ENCODE results near the gene MYO1B.

Gene MYO1B

DNA sequence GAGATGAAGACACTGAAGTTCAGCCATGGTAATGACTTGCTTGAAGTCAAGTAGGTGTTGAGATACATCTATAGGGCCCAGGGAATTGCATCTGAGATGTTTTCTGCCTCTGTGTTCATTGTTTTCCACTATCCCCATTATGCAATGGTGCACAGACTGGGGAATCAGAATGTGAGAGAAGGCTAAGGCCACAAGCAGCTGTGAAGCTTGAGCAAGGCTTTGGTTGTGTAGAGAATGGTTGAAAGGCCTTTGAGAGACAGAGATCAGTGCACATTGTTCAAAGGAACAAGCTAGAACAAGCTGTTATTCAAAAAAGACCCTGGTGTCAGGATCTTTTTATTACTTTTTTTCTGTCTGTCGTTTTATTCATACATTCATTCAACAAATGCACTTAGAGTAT lies 82.3 kb downstream of the MYO1B start:
- DNase-seq = no peak

GRCh38 chr2:191328150-191328809 lies 83.1 kb downstream of the MYO1B start:
- no peak for DNase-seq

DNA sequence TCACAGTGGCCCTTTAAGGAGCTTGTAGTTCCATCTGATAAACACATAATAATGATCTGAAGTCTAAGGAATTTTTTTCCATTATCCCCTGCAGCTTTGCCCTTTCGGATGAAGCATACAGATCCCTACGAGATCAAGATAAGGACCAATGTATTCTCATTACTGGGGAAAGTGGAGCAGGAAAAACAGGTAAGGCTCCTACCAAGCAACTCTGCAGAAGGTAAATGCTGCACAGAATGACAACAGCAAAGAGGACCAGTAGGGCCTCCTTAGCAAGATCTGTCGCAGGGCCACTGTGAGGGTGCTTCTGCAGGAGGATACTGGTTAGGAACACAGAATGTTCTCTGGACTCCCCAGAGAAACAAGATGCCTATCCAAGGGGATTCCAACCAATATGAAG lies 84.6 kb downstream of the MYO1B start:
- no peak for DNase-seq

- DNase-seq = no peak
These were observed 88.7 kb downstream of the MYO1B start for GRCh38 chr2:191333911-191334357.

- no peak for DNase-seq
These were observed 90.8 kb downstream of the MYO1B start for GRCh38 chr2:191335875-191336464.

GRCh38 chr2:191341436-191341835 lies 96.2 kb downstream of the MYO1B start:
- DNase-seq = no peak

DNA sequence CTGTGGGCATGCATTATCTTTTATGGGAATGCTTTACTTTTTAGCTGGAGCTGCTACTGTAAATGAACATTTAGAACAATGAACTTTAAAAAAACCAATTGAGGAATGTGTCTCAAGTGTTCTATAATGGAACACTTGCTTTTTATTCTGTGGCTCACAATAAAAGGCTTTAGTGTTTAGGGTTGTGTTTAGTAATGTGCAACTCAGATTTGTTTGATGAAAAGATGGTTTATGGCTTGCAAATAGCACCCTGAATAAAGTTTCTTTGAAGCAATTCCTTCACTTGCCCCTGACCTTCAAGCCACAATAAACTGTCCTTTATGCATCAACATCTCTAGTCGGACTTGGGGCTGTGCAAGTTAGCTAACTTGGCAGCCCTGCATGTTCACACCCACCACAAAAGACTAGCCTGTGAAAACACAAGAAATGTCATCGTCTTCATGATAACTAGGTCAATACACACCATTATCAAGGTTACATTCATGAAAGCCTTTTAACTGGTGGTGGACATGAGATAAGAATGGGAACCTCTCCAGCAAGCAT lies 98.7 kb downstream of the MYO1B start:
- DNase-seq = no peak

DNA sequence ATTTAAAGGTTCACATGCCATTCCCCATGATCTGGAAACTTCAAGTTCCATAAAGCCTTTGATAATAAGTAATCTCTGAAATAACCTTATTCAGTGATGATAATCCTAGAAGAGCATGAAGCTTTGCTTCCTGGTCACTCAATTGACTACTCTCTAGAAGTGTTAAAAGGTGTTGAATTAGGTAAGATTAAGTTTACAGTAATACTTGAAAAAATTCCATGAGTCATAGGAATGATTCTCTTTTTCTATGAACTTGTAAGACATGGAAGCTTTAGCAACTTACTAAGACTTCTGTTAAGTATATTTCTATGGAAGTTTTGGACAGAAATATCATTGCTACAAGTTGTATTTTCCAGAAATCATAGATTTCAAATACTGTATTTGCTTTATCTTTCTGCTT lies 100.6 kb downstream of the MYO1B start:
- DNase-seq = no peak

GRCh38 chr2:191347154-191347553 lies 102.0 kb downstream of the MYO1B start:
- DNase-seq = no peak

DNA sequence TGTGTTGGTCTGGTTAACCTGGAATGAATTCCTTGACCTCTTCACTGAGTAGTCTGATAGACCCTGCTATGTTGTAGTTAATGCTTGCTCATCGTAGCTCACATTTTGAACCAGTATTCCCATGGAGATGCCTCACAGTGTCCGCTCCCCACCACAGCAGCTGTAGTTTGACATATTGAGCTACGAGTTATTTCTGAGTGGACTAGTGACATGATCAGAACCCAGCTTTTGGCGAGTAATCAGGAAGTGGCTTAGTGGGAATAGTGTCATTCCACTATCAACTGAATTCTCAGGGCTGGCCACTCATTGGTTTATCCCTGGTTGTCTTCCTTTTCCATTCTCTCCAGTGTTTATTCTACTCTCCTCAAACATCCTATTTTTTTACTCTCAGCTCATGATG lies 102.7 kb downstream of the MYO1B start:
- no peak for DNase-seq

- DNase-seq = no peak
These were observed 104.8 kb downstream of the MYO1B start for GRCh38 chr2:191349990-191350389.

GRCh38 chr2:191350826-191351225 lies 105.6 kb downstream of the MYO1B start:
- DNase-seq = no peak

GRCh38 chr2:191351298-191351697 lies 106.1 kb downstream of the MYO1B start:
- no peak for DNase-seq

- DNase-seq = no peak
These were observed 106.7 kb downstream of the MYO1B start for GRCh38 chr2:191351921-191352320.

- DNase-seq = no peak
These were observed 107.3 kb downstream of the MYO1B start for GRCh38 chr2:191352536-191352935.

DNA sequence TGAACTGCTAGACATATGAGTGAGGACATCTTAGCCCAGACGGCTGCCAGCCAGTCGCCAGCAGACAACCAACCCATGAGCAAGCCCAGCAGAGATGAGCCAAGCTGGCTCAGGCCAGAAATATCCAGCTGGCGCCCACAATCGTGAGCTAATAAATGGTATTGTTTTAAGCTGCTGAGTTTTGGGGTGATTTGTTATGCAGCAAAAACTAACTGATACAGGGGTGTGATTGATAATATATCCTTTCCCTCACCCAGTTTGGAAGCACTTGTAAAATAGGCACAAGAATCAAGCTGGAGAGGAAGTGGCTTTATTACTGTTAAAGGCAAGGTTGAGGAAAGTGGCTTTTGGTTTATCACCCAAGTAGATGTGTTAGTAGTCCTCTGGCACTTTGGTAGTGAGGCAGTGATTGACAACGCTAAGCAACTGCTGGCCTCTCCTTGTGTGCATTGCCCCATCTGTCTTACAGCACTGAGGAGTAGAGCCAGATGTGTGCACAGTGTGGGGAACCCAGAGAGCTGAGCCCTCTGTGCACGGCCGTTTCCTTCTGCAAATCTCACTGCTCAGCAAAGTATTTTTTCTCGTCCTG lies 110.1 kb downstream of the MYO1B start:
- no peak for DNase-seq

GRCh38 chr2:191357678-191358077 lies 112.5 kb downstream of the MYO1B start:
- DNase-seq = no peak

DNA sequence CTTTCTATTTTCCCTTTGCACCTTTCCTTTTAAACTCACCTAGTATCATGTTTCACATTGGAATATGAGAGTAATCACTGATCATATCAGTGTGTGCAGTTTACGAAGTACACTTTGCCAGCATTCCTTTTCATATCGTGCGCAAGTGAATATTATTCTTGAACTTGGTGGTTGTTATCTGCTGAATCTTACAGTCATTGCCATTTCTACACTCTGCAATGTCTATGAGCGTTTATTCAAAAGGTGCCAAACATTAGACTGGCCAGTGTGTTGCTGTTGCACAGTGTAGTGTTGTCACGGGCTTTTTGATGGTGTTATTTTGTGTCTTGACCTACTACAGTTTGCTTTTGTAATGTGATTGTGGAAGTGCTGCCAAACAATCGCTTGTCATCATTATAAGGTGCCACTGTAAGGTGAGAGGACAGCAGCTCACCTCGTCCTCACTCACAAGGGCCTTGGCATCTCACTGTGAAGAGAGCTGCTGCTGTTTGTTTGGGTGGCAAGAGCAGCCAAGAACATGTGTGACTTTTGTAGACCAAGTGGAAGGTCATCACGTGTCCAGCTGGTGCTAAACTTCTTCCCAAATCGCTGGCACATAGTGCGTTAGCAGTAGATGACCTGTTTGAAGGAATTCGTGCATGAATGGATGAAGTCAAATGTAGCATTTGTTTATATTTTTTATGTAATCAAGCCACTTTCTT lies 113.3 kb downstream of the MYO1B start:
- DNase-seq = no peak

GRCh38 chr2:191359133-191359532 lies 113.9 kb downstream of the MYO1B start:
- DNase-seq = no peak

- no peak for DNase-seq
These were observed 115.7 kb downstream of the MYO1B start for GRCh38 chr2:191360918-191361317.

- no peak for DNase-seq
These were observed 117.6 kb downstream of the MYO1B start for GRCh38 chr2:191362841-191363240.

DNA sequence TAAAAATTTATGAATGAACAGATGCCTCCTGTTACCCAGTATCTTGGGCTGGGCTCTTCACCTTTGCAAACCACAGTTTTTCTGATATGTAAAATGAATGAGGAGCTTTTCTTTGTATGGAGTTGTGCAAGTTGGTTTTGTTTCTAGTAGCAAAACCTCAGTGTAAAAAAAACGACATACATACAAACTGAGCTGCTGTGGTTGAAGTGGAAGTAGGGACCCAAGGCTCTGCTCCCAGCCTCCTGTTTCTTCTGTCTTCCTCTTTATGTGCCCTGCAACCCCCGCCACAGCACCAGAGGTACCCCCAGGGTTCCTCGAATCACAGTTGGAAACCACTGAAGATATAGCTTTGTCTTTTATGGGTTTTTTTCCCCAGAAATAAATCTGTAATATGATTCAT lies 118.1 kb downstream of the MYO1B start:
- no peak for DNase-seq

GRCh38 chr2:191365089-191365488 lies 119.9 kb downstream of the MYO1B start:
- DNase-seq = no peak

DNA sequence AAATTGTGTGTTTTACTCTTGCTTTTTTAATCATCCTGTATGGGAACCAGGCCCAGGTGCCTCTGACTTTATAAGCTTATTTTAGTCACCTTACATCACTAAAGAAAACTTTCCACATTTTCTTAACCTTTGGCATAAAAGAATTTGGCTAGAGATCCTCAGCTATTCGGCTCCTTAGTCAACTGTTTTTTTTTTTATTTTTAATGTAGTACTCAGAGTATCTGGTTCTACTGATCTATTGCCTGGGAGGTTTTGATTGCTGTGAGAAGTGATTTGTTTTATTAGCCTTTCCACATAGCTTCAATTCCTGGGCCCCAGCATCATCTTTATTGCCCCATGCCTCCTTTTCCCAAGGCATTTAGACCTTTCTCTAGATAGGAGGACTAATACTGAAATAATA lies 121.0 kb downstream of the MYO1B start:
- no peak for DNase-seq
